GM18868 (cell line): Measurements from ENCODE around the gene GJC2.

Source experiments
- ATAC-seq: cut with Tn5 transposase; IDR thresholded peaks from one replicate; pipeline ENCODE4 v1.9.1; 2021; ENCODE audit warnings: mild to moderate bottlenecking, moderate library complexity; ENCODE audit not compliant: unreplicated experiment

Gene GJC2

DNA sequence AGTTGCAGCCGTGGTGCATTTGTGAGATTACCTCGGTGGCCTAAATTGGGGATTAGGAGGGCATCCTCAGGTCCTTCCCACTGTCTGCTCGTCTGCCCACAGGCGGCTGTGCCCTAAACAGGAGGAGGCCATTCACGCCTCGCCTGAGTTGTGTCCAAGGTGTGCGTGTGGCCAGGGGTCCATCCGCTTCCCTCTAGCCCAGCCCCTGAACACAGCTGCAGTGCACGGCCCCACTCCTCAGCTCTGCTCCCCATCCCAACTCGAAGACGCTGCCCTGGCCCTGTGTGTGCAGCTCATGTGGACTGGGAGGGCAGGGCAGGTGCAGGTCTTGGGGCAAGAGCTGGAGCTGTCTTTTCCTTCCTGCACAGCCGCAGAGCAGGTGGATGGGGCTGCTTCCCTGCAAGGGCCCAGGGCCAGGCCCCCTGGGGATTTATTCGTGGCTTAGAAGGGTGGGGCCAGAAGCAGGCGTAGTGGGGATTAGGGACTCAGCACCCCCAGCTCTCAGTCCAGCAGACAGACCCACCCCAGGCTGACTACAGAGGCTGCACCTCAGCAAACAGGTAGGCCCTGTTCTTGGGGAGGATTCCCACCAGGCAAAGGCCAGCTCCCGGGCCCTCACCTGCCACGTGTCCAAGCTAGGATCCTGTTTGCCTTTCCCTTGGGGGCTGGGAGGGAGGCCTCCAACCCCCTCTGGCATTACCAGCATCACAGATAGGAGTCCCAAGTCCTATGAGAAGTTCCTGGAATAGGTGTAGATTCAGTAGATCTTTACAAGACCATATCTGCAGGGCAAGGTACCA lies 5.3 kb upstream of the GJC2 start:
- ATAC-seq, result no peak

DNA sequence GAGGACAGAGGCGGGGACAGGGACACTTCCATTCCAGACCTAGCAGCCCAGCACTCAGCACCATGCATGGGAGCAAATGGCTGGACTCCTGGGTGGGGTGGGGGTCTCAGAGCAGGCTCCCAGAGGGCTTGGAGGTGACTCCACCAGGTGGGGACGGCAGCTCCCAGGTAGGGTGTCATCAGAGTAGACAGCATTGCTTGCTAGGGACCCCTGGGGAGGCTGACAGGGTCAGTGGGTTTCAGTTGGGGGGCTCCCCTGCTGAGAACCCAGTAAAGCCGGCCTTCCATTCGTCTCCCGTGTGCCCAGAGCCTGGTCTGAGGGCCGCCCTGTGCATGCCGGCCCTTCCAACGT lies 4.8 kb upstream of the GJC2 start:
- no peak for ATAC-seq

DNA sequence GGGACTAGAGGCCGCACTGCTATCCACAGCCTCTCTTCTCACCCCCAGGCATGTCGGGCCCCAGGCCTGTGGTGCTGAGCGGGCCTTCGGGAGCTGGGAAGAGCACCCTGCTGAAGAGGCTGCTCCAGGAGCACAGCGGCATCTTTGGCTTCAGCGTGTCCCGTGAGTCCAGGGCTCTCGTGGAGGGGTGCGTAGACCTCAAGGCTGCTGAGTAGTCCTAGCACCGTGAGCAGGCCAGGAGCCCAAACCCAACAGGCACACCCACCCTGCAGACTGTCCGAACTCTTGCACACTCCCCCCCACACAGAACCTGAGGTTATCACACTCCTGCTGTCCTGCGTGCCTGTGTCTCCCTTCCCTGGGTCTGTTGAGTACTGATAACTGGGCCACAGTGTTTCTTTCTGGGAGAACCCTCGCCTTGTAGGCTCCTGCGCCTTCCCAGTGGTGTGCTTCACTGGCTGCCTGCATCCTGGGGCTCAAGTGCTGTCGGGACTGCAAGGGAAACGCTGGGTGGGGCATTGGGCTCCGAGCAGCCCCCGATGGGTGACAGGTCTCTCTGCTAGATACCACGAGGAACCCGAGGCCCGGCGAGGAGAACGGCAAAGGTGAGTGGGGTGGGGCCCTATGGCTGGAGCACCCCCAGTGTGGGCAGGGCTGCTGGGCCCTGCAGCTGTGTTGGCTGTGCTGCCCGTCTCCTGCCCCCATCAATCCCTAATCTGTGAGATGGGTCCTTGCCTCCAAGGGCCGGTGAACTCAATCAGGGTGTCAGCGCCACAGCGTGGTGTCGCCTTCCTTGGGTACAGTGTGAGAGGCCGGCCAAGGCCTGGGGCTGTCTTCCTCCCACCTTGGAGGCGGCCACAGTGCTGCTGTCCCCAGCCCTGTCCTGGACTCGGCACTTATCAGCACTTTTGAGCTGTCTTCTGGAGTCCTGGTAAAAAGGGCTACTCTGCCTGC lies 4.0 kb upstream of the GJC2 start:
- ATAC-seq, result no peak

DNA sequence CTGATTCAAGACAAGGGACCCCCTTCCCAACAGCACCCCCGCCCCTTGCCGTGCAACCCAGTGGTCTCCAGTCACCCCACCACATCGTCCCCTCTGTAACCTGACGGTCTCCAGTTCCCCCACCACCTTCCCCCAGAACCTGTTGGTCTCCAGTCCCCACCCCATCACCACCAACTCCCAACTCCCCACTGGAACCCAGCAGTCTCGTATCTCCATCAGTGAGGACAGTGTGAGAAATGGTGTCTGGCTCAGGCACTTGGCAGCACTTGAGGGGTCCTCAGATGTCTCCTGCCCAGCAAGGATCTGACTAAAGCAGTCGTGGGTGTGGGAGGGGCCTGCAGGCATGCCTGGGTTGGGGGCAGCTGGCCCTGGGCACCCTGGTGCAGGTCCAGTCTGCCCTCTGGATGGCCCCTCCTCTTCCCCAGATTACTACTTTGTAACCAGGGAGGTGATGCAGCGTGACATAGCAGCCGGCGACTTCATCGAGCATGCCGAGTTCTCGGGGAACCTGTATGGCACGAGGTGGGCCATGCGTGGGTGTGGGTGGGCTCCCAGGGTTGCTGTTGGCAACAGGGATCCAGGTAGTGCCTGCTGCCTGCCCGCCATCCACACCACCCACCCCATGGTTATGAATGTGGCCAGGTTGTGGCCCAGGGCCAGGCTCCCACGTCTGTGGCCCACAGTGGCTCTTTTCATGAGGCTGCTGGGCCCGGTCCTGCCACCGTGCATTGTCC lies 3.1 kb upstream of the GJC2 start:
- no peak for ATAC-seq

DNA sequence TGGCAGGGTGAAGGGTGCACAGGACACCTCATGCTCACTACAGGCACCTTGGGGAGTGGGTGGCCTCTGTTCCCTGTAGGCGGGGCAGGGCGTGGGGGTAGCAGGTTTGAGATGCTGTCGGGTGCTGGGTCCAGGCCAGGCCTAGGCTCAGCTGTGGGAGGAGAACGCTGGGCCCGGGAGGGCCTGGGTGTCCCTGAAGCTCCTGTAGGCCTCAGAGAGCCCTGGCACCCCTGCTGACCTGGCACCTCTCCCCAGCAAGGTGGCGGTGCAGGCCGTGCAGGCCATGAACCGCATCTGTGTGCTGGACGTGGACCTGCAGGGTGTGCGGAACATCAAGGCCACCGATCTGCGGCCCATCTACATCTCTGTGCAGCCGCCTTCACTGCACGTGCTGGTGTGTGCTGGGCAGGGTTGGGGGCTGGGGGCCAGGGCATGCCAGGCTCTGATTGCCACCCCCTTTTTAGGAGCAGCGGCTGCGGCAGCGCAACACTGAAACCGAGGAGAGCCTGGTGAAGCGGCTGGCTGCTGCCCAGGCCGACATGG lies 2.5 kb upstream of the GJC2 start:
- no peak for ATAC-seq

DNA sequence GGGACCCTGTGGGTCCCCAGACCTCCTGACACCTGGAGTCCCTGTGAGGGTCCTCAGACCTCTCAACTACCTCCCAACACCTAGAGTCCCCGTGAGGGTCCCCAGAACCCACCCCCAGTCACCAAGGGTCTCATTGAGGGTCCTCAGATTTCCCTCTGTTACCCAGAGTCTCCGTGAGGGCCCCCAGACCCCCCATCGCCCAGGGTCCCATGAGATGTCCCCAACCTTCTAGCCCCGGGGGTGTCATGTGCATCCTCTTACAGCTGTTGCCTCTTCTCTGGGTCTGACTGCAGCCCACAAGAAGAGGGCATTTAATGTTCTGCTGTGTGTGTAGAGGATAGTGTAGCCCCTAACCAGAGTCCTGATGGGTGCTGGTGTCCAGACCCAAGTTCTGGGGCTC lies 2.0 kb upstream of the GJC2 start:
- ATAC-seq, result no peak

DNA sequence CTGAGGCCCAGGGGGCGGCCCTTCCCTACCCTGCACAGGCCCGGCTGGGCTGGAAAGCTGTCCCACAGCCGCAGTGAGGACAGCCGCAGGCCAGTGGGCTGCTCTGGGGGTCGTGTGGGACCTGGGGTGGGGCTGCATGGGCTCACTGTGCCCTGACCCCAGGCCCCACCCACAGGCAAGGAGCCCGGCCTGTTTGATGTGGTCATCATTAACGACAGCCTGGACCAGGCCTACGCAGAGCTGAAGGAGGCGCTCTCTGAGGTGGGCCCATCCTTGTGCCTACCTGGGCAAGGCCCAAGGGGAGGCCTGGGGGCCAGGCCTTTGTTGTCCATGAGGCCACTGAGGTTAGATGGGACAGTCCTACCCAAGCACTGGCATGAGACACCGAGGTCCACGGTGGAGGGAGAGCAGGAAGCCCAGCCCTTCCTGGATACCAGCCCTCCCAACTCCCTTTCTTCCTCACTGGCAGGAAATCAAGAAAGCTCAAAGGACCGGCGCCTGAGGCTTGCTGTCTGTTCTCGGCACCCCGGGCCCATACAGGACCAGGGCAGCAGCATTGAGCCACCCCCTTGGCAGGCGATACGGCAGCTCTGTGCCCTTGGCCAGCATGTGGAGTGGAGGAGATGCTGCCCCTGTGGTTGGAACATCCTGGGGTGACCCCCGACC lies 1.4 kb upstream of the GJC2 start:
- ATAC-seq, result no peak

DNA sequence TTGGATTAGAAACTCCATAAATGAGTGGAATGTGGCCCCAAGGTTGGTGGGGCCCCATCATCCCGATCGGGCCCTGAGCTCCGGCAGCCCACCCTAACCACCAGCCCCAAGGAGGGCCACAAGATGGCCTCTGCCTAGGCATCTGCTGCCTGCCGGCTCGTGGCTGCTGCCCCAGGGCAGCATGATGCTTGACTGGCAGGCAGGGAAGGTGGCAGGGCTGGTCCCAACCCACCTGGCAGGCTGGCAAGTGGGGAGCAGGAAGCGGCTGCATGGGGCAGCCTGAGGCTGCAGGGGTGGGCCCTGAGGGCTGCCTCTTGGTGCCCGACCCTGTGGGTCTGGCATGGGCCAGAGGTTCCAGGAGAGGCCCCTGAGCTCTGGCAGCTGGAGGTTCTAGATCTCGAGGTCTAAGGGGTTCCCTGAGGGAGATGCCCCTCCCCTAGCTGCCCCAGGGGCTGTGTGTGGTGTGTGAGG lies 760 bp upstream of the GJC2 start:
- ATAC-seq, result no peak

DNA sequence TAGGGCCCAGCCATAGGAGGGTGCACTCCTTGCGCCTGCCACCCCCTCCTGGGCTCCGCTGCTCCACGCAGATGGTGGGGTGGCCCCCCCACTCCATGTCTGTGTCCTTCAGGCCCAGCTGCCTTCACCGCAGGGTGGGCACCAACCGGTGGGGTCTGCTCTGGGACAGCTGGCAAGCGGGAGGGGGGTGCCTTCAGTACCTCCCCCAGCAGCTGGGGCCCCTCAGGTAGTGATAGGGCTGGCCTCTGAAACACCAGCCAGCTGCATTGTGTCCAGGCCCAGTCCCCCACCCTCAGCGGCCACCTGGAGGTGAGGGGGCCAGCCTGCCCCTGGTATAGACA lies 360 bp downstream of the GJC2 start:
- ATAC-seq, result no peak

DNA sequence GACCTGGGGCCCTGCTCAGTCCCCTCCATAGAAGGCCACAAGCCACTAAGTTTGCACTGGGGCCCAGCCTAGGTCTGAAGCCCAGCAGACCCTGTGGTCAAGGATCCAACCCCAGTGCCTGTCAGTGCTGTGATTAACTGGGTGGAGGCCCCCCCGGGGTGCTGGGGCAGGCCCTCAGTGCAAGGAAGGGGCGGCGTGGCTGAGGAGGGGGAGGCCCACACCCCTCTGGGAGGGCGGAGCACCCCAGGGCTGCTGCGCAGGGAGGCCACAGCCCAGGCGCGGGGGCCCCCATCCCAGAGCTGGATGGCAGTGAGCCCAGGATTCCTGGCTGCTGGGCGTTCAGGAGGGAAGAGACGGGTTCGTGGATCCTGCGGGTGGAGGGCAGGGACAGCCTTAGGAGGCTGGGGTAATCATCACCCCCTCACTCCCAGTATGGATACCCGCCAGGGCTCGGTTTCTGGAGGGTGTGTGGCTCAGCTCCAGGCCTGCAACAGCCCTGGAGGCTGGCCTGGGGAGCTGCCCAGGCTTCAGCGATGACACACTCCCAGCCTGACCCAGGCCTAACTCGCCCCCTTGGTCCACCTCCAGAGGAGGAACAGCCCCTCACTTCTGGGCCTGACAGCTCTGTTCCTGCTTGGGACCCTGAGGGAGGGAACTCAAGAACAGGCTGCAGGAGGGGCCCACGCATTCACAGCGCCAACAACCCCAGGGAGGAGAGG lies 890 bp downstream of the GJC2 start:
- no peak for ATAC-seq

DNA sequence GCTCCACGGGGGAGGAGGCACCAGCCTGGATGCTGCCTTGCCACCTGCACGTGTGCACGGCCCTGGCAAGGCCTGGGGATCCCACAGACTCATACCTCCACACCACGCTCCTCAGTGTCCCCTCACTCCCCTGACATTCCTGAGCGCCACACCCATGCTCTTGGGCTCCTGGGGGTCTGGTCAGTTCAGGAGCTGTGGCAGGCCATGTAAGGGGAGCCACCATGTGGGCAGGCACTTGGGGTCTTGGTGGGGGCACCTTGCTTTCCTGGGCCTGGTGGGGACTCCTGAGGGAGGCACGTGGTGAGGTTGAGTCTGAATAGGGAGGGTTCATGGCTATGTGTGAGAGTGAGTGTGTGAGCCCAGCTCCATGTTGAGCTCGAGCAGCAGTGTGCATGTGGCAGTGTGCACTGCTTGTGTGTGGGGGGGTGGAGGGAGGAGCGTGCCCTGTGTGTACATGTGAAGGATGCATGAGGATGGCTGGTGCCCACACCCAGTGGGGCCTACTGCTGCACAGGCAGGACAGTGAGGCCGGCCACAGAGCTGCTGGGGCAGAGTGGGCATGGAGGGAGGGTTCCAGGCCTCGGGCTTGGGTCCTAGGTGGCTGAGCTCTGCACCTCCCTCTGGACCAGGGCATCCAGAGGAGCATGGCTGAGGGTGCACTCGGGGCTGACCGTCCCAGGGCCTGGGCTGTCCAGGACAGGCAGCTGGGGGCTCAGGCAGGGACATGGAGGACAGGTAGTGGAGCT lies 1.6 kb downstream of the GJC2 start:
- ATAC-seq, result no peak

DNA sequence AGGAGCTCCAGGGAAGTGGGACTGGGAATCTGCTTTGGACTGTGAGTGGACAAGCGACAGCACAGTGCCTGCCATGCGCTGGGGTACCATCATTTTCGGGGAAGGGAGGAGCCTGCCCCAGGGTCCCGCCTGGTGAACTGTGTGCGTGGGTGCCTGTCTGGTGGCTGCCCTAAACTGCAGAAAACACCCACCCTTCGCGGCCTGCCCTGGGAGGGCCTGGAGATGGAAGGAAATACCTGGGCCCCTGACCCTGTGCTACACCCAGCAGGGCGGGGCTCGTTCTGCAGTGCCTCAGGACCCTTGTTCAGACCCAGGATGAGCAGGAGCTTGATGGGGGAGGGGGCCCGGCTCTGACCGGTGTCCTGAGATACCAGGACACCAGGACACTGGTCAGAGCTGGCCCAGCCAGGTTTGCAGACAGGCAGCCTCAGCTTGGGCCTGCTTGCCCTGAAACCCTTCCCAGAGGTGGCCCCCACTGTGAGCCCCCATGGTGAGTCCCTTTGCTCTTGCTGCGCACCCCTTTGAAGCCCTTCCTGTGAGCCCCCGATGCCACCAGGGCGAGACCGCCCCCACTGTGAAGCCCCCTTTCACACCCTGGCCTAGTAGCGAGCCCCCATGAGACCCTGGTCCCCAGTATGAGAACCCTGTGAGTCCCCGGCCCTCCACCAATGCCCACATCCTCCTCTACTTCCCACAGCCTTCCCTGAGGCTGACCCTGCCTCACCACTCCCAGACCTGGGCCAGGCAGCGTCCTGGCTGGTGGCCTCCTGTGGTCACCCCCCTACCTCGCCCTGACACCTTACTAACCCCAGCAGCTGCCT lies 2.6 kb downstream of the GJC2 start:
- no peak for ATAC-seq

DNA sequence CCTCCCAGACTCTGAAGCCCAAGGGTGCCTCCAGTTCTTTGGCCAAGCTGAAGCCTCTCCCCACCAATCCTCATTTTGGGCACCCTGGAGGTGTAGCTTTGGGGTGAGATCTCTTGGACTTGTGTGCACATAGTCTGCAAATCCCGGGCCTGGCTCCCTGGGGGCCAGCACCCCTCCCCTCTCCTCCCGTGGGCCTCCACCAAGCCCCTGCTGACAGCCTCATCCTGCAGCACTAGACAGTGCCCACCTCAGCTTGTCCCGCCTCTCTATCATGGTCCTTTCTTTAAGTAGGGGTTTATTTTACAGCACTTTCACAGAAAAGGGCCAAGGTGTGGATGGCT lies 3.2 kb downstream of the GJC2 start:
- no peak for ATAC-seq

DNA sequence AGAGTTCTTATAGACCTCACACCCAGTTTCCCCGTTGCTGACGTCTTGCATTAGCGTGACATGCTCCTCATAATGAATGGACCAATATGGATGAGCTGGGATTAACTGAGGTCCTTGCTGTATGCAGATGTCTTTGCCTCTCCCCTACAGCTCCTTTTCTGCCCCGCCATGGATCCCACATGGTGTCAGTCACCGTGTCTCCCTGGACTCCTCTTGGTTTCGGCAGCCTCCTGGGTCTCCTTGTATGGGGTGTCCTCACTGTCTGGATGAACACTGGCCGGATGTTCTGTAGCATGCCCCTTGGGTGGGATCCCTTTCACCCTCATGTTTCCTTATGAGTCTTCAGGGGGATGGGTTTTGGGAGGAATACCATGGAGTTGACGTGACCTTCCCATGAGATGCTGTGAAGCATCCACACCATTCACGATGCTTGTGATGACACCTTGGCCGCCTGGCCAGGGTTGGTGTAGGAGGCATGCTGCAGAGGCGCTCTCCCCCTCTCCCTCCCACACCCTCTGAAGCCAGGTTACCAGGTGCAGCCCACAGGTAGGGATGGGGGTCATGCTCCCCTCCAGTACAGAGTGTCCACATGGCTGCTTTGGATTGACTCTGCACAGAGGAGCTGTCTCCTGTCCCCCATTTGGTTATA lies 4.4 kb downstream of the GJC2 start:
- no peak for ATAC-seq

DNA sequence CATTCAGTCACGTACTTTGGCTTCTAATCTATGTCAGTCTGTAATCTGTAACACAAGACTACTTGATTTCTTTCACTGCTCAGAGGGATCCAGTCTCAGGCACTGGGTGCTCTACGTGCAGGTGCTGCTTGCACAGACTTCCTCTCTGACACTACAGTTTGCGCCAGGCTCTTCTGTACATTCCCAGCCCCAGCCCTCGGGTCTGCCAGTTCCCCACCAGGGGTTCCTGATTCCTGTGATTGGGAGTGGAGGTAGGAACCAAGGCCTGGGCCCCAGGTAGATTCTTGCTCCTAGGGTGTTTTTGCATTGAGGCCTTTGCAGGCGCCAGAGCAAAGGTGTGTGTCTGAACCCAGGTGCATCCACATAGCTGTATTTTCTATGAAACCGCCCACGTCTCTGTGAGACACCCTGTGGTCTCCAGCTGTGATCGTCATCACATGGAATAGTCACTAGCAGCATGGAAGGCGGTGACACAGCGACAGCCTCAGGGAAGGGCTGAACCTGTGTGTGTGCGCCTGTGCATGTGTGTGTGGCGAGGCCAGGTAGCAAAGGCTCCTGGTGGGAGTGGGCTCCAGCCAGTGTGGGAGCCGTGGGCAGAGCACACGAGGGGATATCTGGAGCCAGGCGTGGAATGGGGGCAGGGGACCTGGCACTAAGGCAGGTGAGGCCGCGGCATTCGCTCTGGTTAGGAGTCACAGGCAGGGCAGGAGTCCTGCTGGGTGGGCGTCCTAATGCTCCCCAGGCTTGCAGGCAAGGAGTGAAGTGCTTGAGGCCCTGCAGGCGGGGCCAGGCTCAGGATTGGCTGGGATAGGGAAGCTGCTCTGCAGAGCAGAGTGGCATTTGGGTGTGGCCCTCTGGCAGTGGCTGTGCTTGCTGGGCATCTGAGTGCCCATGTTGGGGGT lies 5.2 kb downstream of the GJC2 start:
- ATAC-seq, result no peak

DNA sequence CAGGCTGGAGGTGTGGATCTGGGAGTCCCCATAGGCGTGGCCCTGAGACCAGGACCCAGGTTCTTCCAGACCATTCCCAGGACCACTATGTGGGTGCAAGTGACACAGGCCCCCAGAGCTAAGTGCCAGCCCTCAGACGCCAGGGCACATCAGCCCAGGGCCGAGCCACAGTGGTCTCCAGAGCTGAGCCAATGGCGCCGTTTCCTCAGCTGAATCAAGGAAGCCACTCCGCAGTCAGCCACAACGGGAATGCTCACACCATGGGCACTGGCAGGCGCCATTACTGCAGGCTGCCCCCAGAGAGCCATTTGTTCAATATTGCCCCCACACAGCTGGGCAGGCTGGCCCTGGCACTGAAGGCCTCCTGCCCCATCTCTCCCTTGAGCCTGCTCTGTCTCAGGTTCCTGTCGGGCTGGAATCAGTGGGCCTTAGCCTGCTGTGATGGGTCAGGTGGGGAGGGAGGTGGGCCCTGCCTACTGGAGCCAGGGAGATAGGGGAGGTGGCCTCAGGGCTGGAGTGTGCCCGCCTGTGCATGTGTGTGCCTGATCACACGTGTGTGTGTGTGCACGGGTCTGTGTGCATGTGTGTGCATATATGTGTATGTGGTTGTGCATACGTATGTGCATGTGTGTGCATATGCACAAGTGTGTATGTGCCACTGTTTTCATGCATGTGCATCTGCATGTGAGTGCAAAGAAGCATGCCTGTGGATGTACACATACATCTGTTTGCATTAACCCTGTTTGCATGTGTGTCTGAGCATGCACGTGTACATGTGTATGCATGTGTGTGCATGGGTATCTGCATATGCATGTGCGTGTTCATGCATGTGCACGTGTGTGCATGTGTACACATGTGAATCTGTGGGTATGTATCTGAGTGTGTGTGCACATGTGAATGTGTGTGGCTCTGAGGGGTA lies 6.1 kb downstream of the GJC2 start:
- ATAC-seq, result no peak
